HS-27A (cell line): Measurements from ENCODE around the gene CAPN7.

Experiments used
- DNase-seq: peaks from one replicate; pipeline ENCODE4 v3.0.0-alpha.2; 2012; ENCODE audit warnings: low read depth, missing footprints

CAPN7 gene

GRCh38 chr3:15298504-15298903, 92.5 kb downstream of the CAPN7 start:
- no peak for DNase-seq

GRCh38 chr3:15299036-15299435, 93.0 kb downstream of the CAPN7 start:
- DNase-seq: no peak

- no peak for DNase-seq
These were observed 94.5 kb downstream of the CAPN7 start for GRCh38 chr3:15300323-15301078.

- no peak for DNase-seq
These were observed 95.7 kb downstream of the CAPN7 start for GRCh38 chr3:15301761-15302160.
